NCI-H2029 treated with DMSO at 0.1 percent for 48 hours (cell line): ENCODE measurements around the gene UBE2J2.

Experiments used
- DNase-seq: peaks from one replicate; lab custom pipeline; 2025; lab: John Stamatoyannopoulos, UW

UBE2J2 gene

GRCh38 chr1:1309251-1310108, 35.8 kb upstream of the UBE2J2 start:
- DNase-seq = no peak

GRCh38 chr1:1308756-1309250, 35.1 kb upstream of the UBE2J2 start:
- DNase-seq = no peak

- DNase-seq = peak; percentile 43
These were observed 34.5 kb upstream of the UBE2J2 start, which contains the start of the genes ACAP3 and PUSL1 for GRCh38 chr1:1307923-1308755. Gene ACAP3, minus strand, starts transcription at chr1:1307930. Its CDS starts 115 bp downstream, at chr1:1307815. Gene PUSL1, plus strand, starts transcription at chr1:1308597. Its CDS starts 47 bp downstream, at chr1:1308644.

- no peak for DNase-seq
These were observed 33.7 kb upstream of the UBE2J2 start for GRCh38 chr1:1307261-1307922.

GRCh38 chr1:1306661-1307260, 33.1 kb upstream of the UBE2J2 start:
- DNase-seq = no peak

- DNase-seq = no peak
These were observed 32.5 kb upstream of the UBE2J2 start for GRCh38 chr1:1306070-1306660.

- DNase-seq = no peak
These were observed 31.8 kb upstream of the UBE2J2 start for GRCh38 chr1:1305300-1306069.

GRCh38 chr1:1304331-1305299, 31.0 kb upstream of the UBE2J2 start:
- peak; percentile 12 for DNase-seq

GRCh38 chr1:1303736-1304135, 30.1 kb upstream of the UBE2J2 start:
- DNase-seq = no peak

- no peak for DNase-seq
These were observed 29.4 kb upstream of the UBE2J2 start for GRCh38 chr1:1302951-1303509.

- no peak for DNase-seq
These were observed 28.4 kb upstream of the UBE2J2 start for GRCh38 chr1:1302006-1302430.

GRCh38 chr1:1300352-1300739, 26.7 kb upstream of the UBE2J2 start:
- no peak for DNase-seq

- no peak for DNase-seq
These were observed 26.2 kb upstream of the UBE2J2 start for GRCh38 chr1:1299686-1300351.

- no peak for DNase-seq
These were observed 25.4 kb upstream of the UBE2J2 start for GRCh38 chr1:1298861-1299685.

GRCh38 chr1:1297802-1298424, 24.3 kb upstream of the UBE2J2 start:
- DNase-seq = no peak

- DNase-seq = no peak
These were observed 22.7 kb upstream of the UBE2J2 start for GRCh38 chr1:1296070-1297061.
